HG02840 (cell line): ENCODE measurements around the gene RPLP2.

ENCODE experiments used
- ATAC-seq: cut with Tn5 transposase; IDR thresholded peaks from one replicate; pipeline ENCODE4 v1.9.1; 2021; ENCODE audit warnings: mild to moderate bottlenecking, moderate library complexity, moderate number of reproducible peaks; ENCODE audit not compliant: unreplicated experiment, low FRiP score

RPLP2 gene

GRCh38 chr11:809287-810039 is at the start of gene RPLP2:
Gene RPLP2 (plus strand): TSS chr11:809967. CDS start chr11:810235, 268 bp downstream.
- peak; percentile 74 for ATAC-seq

- ATAC-seq, result no peak
Measured at GRCh38 chr11:760236-760635, 49.5 kb upstream of the RPLP2 start.

- no peak for ATAC-seq
Measured at GRCh38 chr11:761526-762108, 48.1 kb upstream of the RPLP2 start.

- no peak for ATAC-seq
Measured at GRCh38 chr11:762421-763072, 47.2 kb upstream of the RPLP2 start.

- no peak for ATAC-seq
Measured at GRCh38 chr11:763073-763463, 46.7 kb upstream of the RPLP2 start.

GRCh38 chr11:763549-764321 is 46.0 kb upstream of the RPLP2 start:
- ATAC-seq, result no peak

GRCh38 chr11:764322-765024 is 45.3 kb upstream of the RPLP2 start:
- no peak for ATAC-seq

- ATAC-seq, result no peak
Measured at GRCh38 chr11:765025-765801, 44.6 kb upstream of the RPLP2 start.

- no peak for ATAC-seq
Measured at GRCh38 chr11:765802-766091, 44.0 kb upstream of the RPLP2 start.

- ATAC-seq, result no peak
Measured at GRCh38 chr11:766106-766935, 43.4 kb upstream of the RPLP2 start.

- ATAC-seq, result no peak
Measured at GRCh38 chr11:766936-767210, 42.9 kb upstream of the RPLP2 start.

- ATAC-seq, result no peak
Measured at GRCh38 chr11:767238-767637, 42.5 kb upstream of the RPLP2 start.

GRCh38 chr11:769887-770641 is 39.7 kb upstream of the RPLP2 start:
- ATAC-seq, result no peak

GRCh38 chr11:770642-771616 is 38.8 kb upstream of the RPLP2 start:
- no peak for ATAC-seq

- ATAC-seq, result no peak
Measured at GRCh38 chr11:771617-772204, 38.1 kb upstream of the RPLP2 start.

- no peak for ATAC-seq
Measured at GRCh38 chr11:772429-773390, 37.1 kb upstream of the RPLP2 start.
